Upper lobe of right lung (tissue), 1 donor: ENCODE results near the gene THEMIS. TPM values are rescaled to one million over a fixed set of nuclear protein-coding genes. Genes with fewer than 3 reads are reported as not detected.

ENCODE experiments used
- ATAC-seq: fragments of 200-7000 bp; cut with Tn5 transposase; one replicate; pipeline ENCODE4 v1.9.1; 2020; ENCODE audit warnings: mild to moderate bottlenecking, moderate library complexity
- DNase-seq: peaks from one replicate; pipeline ENCODE4 v3.0.0-alpha.2; 2020
- H3K27ac ChIP-seq: fragments of 200-600 bp; one replicate; pipeline ENCODE4 v1.8.0; 2022
- H3K27me3 ChIP-seq: fragments of 200-600 bp; one replicate; pipeline ENCODE4 v1.8.0; 2022; ENCODE audit warnings: mild to moderate bottlenecking
- H3K36me3 ChIP-seq: fragments of 200-600 bp; one replicate; pipeline ENCODE4 v1.8.0; 2022
- H3K4me1 ChIP-seq: fragments of 200-600 bp; one replicate; pipeline ENCODE4 v1.8.0; 2022
- H3K4me3 ChIP-seq: fragments of 200-600 bp; one replicate; pipeline ENCODE4 v1.8.0; 2022; ENCODE audit warnings: mild to moderate bottlenecking
- H3K9me3 ChIP-seq: fragments of 200-600 bp; one replicate; pipeline ENCODE4 v1.8.0; 2022
- intact Hi-C: fragments of 100-400 bp; cut with DNase I; formaldehyde crosslinking; loops from one replicate; pipeline ENCODE4 v1.11.0; 2022
- total RNA-seq: library from RNA; stranded (reverse); fragmentation: NEBNext Ultra II Directional; extraction: Animal tissue kit (Norgen Biotek cat#: 25700); gene quantifications from one replicate; pipeline ENCODE4 v1.2.1, GENCODE V29; 2021
- TF ChIP-seq, protein P1 (sequence below): fragments of 200-600 bp; IDR thresholded peaks from one replicate; pipeline ENCODE4 v1.8.0; 2022; ENCODE audit warnings: antibody characterized with exemption
- donor health status: DM: no; HTN: yes; CAD: no; lungs with severe emphysema.

THEMIS gene
- total RNA-seq, 1 donor from 2014 or later: 3.0 TPM

DNA sequence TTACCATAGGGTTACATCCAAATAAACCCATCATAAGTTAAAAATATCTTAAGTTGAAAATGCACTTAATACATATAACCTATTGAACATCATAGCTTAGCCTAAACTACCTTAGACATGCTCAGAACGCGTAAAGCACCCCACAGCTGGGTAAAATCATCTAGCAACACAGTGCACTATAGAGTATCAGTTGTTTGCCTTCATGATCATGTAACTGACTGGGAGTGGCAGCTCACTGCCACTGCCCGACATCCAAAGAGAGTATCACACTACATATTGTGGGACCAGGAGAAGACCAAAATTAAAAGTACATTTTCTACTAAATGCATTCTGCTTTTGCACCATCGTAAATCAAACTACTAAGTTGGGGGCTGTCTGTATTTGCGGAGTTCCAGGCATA, 31.7 kb downstream of the THEMIS start:
- TF ChIP-seq, protein P1, sequence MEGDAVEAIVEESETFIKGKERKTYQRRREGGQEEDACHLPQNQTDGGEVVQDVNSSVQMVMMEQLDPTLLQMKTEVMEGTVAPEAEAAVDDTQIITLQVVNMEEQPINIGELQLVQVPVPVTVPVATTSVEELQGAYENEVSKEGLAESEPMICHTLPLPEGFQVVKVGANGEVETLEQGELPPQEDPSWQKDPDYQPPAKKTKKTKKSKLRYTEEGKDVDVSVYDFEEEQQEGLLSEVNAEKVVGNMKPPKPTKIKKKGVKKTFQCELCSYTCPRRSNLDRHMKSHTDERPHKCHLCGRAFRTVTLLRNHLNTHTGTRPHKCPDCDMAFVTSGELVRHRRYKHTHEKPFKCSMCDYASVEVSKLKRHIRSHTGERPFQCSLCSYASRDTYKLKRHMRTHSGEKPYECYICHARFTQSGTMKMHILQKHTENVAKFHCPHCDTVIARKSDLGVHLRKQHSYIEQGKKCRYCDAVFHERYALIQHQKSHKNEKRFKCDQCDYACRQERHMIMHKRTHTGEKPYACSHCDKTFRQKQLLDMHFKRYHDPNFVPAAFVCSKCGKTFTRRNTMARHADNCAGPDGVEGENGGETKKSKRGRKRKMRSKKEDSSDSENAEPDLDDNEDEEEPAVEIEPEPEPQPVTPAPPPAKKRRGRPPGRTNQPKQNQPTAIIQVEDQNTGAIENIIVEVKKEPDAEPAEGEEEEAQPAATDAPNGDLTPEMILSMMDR: no peak
- no peak overlapping the region for H3K27ac ChIP-seq
- no peaks in the 10 kb centered on the region for H3K27me3 ChIP-seq
- intact Hi-C loops: no loop called here
- no peak overlapping the region for H3K4me3 ChIP-seq
- H3K4me1 ChIP-seq: no peaks in the 10 kb centered on the region
- ATAC-seq: no peak
- H3K36me3 ChIP-seq: no peaks in the 10 kb centered on the region
- DNase-seq: no peak
- H3K9me3 ChIP-seq: peaks cover 6% of the 10 kb centered on the region

DNA sequence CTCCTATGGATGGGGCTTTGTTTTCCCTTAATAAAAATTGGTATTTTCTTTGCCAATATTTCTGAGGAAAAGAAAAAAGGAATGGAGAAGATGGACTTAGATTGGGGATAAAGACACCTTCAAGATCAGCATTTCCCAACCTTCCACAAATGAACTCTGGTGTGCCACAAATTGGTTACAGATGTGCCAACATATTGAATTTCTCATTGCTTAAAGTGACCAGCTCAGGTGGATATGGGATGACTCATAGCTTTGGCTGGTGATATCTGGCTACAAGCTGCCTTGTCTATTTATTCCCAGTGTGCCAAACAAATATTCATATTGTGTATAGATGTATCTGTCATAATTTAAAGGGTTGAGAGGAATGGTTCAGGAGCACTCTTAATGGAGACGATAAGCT, 32.5 kb downstream of the THEMIS start:
- DNase-seq (no peak), ATAC-seq (no peak)
- no peaks in the 10 kb centered on the region for H3K4me1 ChIP-seq
- TF ChIP-seq, protein P1: no peak
- no peak overlapping the region for H3K27ac ChIP-seq
- H3K4me3 ChIP-seq: no peak overlapping the region
- intact Hi-C loops: no loop called here
- no peaks in the 10 kb centered on the region for H3K9me3 ChIP-seq
- no peaks in the 10 kb centered on the region for H3K36me3 ChIP-seq
- H3K27me3 ChIP-seq: no peaks in the 10 kb centered on the region

DNA sequence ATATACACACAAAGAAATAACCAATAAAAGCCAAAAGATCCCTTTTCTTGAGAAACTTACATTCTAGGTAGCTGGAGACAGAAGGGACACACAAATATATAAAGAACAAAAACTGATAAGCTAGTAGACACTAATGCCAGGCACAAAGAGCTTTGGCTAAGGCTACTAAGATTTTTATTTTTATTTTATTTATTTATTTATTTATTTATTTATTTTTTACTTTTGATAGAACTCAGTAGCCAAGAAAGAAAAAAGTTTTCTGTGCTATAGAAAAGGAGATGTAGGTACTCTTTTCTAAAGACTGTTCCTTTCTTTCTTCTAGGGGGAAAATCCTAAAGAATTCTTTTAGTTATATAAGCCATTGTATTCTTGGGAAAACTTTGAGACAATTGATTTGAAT, 34.1 kb downstream of the THEMIS start:
- no peak for ATAC-seq
- no peak for DNase-seq
- no peak overlapping the region for H3K27ac ChIP-seq
- H3K9me3 ChIP-seq: no peaks in the 10 kb centered on the region
- no peaks in the 10 kb centered on the region for H3K27me3 ChIP-seq
- H3K36me3 ChIP-seq: no peaks in the 10 kb centered on the region
- no peaks in the 10 kb centered on the region for H3K4me1 ChIP-seq
- no peak overlapping the region for H3K4me3 ChIP-seq
- TF ChIP-seq, protein P1: no peak
- intact Hi-C loops: no loop called here

DNA sequence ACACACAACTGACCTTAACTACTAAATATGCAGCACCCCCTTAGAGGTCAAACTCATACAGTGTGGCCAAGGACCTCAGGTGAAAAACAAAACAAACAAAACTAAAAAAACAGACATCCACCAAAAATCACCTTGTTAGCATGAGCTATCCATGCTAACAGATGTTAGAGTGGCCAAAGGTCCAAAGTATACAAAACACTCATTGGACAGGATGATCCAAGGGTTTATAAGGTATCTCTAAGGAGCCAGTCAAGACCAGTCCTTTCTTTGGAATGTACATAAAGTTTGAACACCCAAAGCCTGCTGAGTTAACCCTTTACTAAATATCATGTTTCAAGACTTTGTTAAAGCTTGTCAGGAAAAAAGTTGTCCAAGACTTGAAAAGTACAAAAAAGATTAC, 35.8 kb downstream of the THEMIS start:
- intact Hi-C loops: no loop called here
- ATAC-seq (no peak), DNase-seq (no peak)
- no peak overlapping the region for H3K4me3 ChIP-seq
- no peaks in the 10 kb centered on the region for H3K4me1 ChIP-seq
- H3K27ac ChIP-seq: no peak overlapping the region
- no peaks in the 10 kb centered on the region for H3K27me3 ChIP-seq
- TF ChIP-seq, protein P1: no peak
- no peaks in the 10 kb centered on the region for H3K36me3 ChIP-seq
- no peaks in the 10 kb centered on the region for H3K9me3 ChIP-seq

DNA sequence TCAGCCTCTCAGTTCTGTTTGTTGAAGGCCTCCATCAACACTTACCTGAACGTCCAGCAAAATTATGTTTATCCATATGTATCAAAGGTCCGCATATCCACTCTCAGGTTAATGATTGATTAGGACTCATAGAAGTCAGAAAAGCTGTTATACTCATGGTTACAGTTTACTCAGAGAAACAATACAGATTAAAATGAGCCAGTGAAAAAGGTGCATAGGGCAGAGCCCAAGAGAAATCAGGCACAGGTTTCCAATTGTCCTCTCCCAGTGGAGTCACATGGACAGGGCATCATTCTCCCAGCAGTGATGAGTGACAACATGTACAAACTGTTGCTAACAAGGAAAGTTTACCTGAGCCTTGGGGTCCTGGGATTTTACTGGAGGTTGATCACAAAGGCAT, 36.2 kb downstream of the THEMIS start:
- TF ChIP-seq, protein P1: no peak
- H3K9me3 ChIP-seq: no peaks in the 10 kb centered on the region
- H3K27ac ChIP-seq: no peak overlapping the region
- H3K27me3 ChIP-seq: no peaks in the 10 kb centered on the region
- no peaks in the 10 kb centered on the region for H3K36me3 ChIP-seq
- intact Hi-C loops: no loop called here
- DNase-seq: no peak
- H3K4me1 ChIP-seq: no peaks in the 10 kb centered on the region
- no peak overlapping the region for H3K4me3 ChIP-seq
- ATAC-seq: no peak

DNA sequence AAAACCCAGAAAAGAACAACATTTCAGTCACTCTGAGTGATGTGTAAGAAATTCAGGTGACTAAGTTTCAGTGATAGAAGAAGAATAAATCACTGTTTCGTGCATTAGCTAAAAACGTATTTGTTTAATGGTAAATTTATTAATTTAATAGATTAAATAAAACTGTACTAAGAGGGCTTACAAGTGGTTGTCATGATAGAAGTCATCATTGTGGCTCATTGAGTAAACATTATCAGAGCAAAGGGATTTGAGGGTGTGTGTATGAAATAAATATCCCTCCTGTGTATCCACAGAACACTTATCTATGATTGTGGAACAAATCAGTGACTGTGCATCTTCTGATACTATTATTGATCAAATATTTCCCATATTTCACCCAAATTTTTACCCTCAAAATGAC, 40.1 kb downstream of the THEMIS start:
- Histone ChIP-seq H3K36me3 (no peaks in the 10 kb centered on the region), H3K27me3 (no peaks in the 10 kb centered on the region), H3K27ac (no peak overlapping the region), H3K9me3 (no peaks in the 10 kb centered on the region), H3K4me3 (no peak overlapping the region), H3K4me1 (no peaks in the 10 kb centered on the region)
- DNase-seq (no peak), ATAC-seq (no peak)
- TF ChIP-seq, protein P1: no peak
- intact Hi-C loops: no loop called here
